ENCODE results near the gene KSR2. TPM values are rescaled to one million over a fixed set of nuclear protein-coding genes. Genes with fewer than 3 reads are reported as not detected.

The KSR2 gene
- polyA plus RNA-seq, 1 experiment = not detected

DNA sequence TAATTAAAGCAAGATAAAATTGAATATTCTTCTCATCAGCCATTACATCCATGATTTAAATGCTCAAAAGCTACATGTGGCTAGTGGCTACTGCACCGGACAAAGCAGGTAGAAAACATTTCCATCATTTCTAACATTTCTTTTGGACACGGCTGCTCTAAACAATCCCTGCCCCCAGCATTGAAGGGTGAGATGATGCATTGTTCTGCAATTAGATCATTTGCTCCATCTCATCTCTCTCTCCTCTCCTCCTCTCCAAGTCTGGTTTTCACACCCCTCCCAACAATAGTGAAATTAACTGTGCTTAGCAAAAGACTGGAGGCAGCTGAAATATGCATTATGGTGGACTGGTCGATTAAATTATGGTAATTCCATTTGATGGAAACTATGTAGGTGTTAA, 288.5 kb downstream of the KSR2 start:
- no peak overlapping the region for H3K4me3 ChIP-seq (ENCODE audit: low read depth, low read length)
- TF ChIP-seq, protein P1, sequence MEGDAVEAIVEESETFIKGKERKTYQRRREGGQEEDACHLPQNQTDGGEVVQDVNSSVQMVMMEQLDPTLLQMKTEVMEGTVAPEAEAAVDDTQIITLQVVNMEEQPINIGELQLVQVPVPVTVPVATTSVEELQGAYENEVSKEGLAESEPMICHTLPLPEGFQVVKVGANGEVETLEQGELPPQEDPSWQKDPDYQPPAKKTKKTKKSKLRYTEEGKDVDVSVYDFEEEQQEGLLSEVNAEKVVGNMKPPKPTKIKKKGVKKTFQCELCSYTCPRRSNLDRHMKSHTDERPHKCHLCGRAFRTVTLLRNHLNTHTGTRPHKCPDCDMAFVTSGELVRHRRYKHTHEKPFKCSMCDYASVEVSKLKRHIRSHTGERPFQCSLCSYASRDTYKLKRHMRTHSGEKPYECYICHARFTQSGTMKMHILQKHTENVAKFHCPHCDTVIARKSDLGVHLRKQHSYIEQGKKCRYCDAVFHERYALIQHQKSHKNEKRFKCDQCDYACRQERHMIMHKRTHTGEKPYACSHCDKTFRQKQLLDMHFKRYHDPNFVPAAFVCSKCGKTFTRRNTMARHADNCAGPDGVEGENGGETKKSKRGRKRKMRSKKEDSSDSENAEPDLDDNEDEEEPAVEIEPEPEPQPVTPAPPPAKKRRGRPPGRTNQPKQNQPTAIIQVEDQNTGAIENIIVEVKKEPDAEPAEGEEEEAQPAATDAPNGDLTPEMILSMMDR (IDR thresholded peaks at IDR 0.05; ENCODE audit: insufficient read depth, low read depth, low read length) = no peak
- ChIA-PET CTCF (no interaction called here), POLR2A (interaction anchor here (0.6 kb wide), 1 partner anchor 299 kb away, joined by 3 read pairs; no protein-coding TSS in a partner anchor)
- H3K36me3 ChIP-seq (ENCODE audit: control insufficient read depth, insufficient read depth, low read length) = no peaks in the 10 kb centered on the region
- no peaks in the 10 kb centered on the region for H3K27me3 ChIP-seq (ENCODE audit: control insufficient read depth, insufficient read depth, low read length)
- DNase-seq (ENCODE audit: low read depth) = no peak

DNA sequence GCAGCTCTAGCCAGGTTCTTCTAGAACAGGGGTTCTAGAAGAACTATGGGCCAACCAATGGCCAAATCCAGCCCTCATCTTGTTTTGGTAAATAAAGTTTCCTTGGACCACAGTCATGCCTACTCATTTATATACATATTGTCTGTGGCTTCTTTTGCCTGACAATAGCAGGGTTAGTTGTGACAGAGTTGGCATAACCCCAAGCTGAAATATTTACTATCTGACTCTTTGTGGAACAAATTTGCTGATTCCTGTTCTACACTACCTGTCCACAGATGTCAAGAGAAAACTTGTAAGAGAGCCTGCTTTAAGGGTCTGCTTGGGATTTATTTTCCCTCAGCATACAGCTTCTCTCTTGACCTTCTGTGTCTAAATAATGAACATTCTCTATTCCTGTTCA, 289.0 kb downstream of the KSR2 start:
- TF ChIP-seq, protein P1 (IDR thresholded peaks at IDR 0.05; ENCODE audit: insufficient read depth, low read depth, low read length) = no peak
- H3K36me3 ChIP-seq (ENCODE audit: control insufficient read depth, insufficient read depth, low read length) = no peaks in the 10 kb centered on the region
- no peaks in the 10 kb centered on the region for H3K27me3 ChIP-seq (ENCODE audit: control insufficient read depth, insufficient read depth, low read length)
- CTCF ChIA-PET = interaction anchor here (0.6 kb wide), 1 partner anchor 8 kb away, joined by 4 read pairs; no protein-coding TSS in a partner anchor
- no peak overlapping the region for H3K4me3 ChIP-seq (ENCODE audit: low read depth, low read length)
- no peak for DNase-seq (ENCODE audit: low read depth)
- POLR2A ChIA-PET = no interaction called here

DNA sequence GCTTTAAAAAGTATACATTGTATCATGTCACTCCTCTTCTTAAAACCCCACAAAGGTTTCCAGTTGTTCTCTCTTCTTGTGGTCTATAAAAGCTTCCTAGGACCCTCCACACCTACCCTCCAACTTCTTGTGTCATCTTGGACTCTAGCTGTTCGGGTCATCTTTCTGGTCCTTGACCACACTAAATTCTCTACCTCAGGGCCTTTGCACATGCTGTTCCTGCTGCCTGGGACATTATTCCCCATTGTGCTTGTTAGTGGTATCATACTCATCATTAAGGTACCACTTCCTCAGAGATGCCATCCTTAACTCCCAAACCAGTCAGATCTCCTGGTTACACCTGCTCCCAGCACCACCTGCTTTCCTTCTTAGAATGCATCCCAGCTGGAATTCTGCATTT, 294.0 kb downstream of the KSR2 start:
- no peak for DNase-seq (ENCODE audit: low read depth)
- TF ChIP-seq, protein P1 (IDR thresholded peaks at IDR 0.05; ENCODE audit: insufficient read depth, low read depth, low read length) = no peak
- Histone ChIP-seq H3K4me3 (ENCODE audit: low read depth, low read length) (no peak overlapping the region), H3K36me3 (ENCODE audit: control insufficient read depth, insufficient read depth, low read length) (no peaks in the 10 kb centered on the region), H3K27me3 (ENCODE audit: control insufficient read depth, insufficient read depth, low read length) (no peaks in the 10 kb centered on the region)
- ChIA-PET POLR2A (no interaction called here), CTCF (no interaction called here)

DNA sequence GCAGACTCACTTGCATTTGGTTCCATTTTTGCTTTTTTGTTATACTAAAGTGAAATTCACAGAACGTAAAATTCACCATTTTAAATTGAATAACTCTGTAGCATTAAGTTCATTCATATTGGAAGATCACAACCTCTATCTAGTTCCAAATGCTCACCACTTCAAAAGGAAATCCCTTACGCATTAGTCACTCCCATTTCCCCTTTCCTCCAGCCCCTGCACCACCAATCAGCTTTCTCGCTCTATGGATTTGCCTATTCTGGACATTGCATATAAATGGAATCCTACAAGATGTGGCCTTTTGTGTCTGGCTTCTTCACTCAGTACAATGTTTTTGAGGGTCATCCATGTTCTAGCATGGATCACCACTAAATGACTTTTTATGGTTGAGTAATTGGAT, 294.5 kb downstream of the KSR2 start:
- CTCF ChIA-PET = no interaction called here

DNA sequence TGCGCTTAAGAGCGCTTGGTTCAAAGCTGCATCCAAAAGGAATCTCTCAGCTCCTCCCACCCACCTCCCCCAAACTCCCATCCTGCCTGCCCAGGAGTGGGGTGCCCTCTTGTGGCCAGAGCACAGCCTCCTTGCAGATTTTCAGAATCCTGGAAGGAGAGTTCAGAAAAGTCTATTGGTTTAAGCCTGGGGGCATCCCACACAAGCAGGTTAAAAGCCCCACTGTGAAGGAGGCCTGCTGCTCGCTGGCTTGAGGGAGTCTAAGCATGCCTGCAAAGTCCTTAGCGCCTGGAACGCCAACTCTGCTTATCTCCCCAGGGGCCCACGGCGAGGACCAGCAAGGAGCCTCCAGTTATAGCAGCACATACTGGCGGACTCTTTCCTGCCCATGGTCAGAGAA, 297.1 kb downstream of the KSR2 start:
- ChIA-PET POLR2A (no interaction called here), CTCF (interaction anchor here (0.6 to 1.5 kb wide), 7 partner anchors 8 to 706 kb away, joined by 3 to 6 read pairs (median 4); no protein-coding TSS in a partner anchor)
- Histone ChIP-seq H3K36me3 (ENCODE audit: control insufficient read depth, insufficient read depth, low read length) (no peaks in the 10 kb centered on the region), H3K27me3 (ENCODE audit: control insufficient read depth, insufficient read depth, low read length) (no peaks in the 10 kb centered on the region), H3K4me3 (ENCODE audit: low read depth, low read length) (no peak overlapping the region)
- TF ChIP-seq, protein P1 (IDR thresholded peaks at IDR 0.05; ENCODE audit: insufficient read depth, low read depth, low read length) = peak; percentile 62
- no peak for DNase-seq (ENCODE audit: low read depth)

More for the DNA sequence above, 294.5 kb downstream of the KSR2 start:
- H3K27me3 ChIP-seq (ENCODE audit: control insufficient read depth, insufficient read depth, low read length) = no peaks in the 10 kb centered on the region
- no peak for DNase-seq (ENCODE audit: low read depth)
- no peak overlapping the region for H3K4me3 ChIP-seq (ENCODE audit: low read depth, low read length)
- H3K36me3 ChIP-seq (ENCODE audit: control insufficient read depth, insufficient read depth, low read length) = no peaks in the 10 kb centered on the region
- POLR2A ChIA-PET = no interaction called here
- TF ChIP-seq, protein P1 (IDR thresholded peaks at IDR 0.05; ENCODE audit: insufficient read depth, low read depth, low read length) = no peak

All from BJ (cell line).